SU-DHL-6 (cell line): ENCODE results near the gene SPCS1.

Experiments
- EZH2phosphoT487 ChIP-seq: fragments of 200-600 bp; sonication (generic), shearing (Covaris generic); conservative IDR thresholded peaks from 2 replicates; pipeline ENCODE4 v1.6.1; 2018; ENCODE audit warnings: mild to moderate bottlenecking, antibody characterized with exemption, low read length, moderate library complexity, mixed read lengths
- TF ChIP-seq, protein P1 (sequence below): fragments of 200-600 bp; sonication (generic); IDR thresholded peaks from one replicate; pipeline ENCODE4 v1.5.1; 2017; ENCODE audit warnings: antibody characterized with exemption, mild to moderate bottlenecking, low read length, moderate library complexity; ENCODE audit not compliant: insufficient read depth, poor library complexity, severe bottlenecking

DNA sequence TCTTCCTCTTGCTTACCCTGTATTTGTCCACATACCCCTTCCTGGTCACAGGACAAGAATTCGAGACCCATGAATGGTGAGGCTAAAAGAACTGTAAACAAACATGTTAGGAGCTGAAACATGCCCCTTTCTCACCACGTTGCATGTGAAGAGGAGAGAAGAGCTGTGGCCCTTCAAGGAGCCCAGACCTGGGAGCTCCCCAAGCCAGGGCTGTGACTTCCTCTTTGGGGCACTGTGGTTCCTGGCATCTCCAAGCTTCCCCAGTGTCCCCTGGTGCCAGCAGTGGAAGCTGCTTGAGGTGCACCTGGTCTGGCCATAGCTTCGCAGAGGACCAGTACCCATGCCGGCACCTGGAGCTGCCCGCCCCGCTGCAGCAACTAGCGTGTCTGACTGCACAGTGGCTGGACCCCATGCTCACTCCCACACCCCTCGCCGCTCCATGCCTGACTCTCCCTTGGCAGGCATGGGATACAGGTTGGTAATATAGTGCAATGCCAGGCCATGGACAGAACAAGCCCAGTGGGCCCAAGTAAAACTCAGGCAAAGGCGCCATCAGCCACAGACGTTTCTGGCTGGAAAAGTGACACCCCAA lies 9.9 kb downstream of the SPCS1 start:
- TF ChIP-seq, protein P1, sequence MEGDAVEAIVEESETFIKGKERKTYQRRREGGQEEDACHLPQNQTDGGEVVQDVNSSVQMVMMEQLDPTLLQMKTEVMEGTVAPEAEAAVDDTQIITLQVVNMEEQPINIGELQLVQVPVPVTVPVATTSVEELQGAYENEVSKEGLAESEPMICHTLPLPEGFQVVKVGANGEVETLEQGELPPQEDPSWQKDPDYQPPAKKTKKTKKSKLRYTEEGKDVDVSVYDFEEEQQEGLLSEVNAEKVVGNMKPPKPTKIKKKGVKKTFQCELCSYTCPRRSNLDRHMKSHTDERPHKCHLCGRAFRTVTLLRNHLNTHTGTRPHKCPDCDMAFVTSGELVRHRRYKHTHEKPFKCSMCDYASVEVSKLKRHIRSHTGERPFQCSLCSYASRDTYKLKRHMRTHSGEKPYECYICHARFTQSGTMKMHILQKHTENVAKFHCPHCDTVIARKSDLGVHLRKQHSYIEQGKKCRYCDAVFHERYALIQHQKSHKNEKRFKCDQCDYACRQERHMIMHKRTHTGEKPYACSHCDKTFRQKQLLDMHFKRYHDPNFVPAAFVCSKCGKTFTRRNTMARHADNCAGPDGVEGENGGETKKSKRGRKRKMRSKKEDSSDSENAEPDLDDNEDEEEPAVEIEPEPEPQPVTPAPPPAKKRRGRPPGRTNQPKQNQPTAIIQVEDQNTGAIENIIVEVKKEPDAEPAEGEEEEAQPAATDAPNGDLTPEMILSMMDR: no peak
- no peak for TF ChIP-seq EZH2phosphoT487
